Measurements from ENCODE around the gene MX2. TPM values are rescaled to one million over a fixed set of nuclear protein-coding genes. Genes with fewer than 3 reads are reported as not detected.

The MX2 gene
- total and polyA plus RNA-seq, 2 donors (not counting 3 experiments of a cell fraction or from before 2014, with no cell fraction given): 0.01 TPM; not detected in 1

DNA sequence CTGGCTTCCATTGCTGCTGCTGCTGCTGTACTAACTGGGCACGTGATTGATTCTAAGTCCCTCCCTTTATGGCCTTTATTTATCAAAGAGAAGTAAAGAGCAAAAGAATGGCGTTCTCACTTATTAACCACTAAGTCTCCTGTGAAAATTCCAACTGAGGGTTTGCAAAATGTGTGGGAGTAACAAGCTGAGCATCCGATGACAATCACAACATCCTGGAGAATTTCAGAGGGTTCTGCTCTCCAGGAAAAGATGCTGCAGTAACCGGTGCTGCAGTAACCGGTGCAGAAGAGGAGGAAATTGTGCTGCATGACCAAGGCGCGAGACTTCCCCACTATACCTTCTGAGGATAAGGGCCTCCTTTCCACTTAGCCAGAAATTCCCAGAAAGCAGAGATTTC is 12.7 kb upstream of the MX2 start:
- no peak overlapping the region for H3K4me2 ChIP-seq (ENCODE audit: insufficient read depth, low read length)
- no peak for DNase-seq (ENCODE audit: low read depth, low spot score)
- intact Hi-C loops (cut with micrococcal nuclease) (no loop called here), dilution Hi-C loops (cut with MboI; ENCODE audit: extremely low pct_ligation_motif_present, low sequenced_read_pairs) (no loop called here)
- no peak for FAIRE-seq
- CTCF ChIA-PET: no interaction called here
- no peaks in the 10 kb centered on the region for H4K20me1 ChIP-seq (replicated peaks; ENCODE audit: control insufficient read depth, extremely low read depth, insufficient read depth, low read length)
- TF ChIP-seq JUN (IDR thresholded peaks at IDR 0.05; ENCODE audit: borderline replicate concordance, insufficient read depth, insufficient read length, low read depth) (no peak), MAX (IDR thresholded peaks at IDR 0.05; ENCODE audit: insufficient read depth, insufficient read length) (no peak), CTCF (IDR thresholded peaks at IDR 0.05; ENCODE audit: extremely low read depth in 1 of 2, insufficient read depth in 1 of 2, low read depth in 1 of 2, low read length in 2 of 2) (no peak), POLR2AphosphoS5 (IDR thresholded peaks at IDR 0.05; ENCODE audit: insufficient read depth, low read depth, low read length) (no peak), GATA2 (IDR thresholded peaks at IDR 0.05; ENCODE audit: insufficient read depth, insufficient read length, low read depth, low read length) (no peak), FOS (IDR thresholded peaks at IDR 0.05; ENCODE audit: borderline replicate concordance, insufficient read depth, low read length) (no peak), POLR2A (IDR thresholded peaks at IDR 0.05; ENCODE audit: low read depth, low read length) (no peak), EZH2 (IDR thresholded peaks at IDR 0.05; ENCODE audit: borderline replicate concordance, low read depth, low read length, severe bottlenecking) (no peak), MYC (IDR thresholded peaks at IDR 0.05; ENCODE audit: low read depth, low read length) (no peak)
- POLR2A ChIA-PET: no interaction called here
- H3K79me2 ChIP-seq (ENCODE audit: control insufficient read depth, insufficient read depth, low read length): no peaks in the 10 kb centered on the region
- H3K4me1 ChIP-seq (ENCODE audit: control insufficient read depth, extremely low read depth, insufficient read depth, low read length): no peaks in the 10 kb centered on the region
- H3K27me3 ChIP-seq (ENCODE audit: control insufficient read depth in 2 of 2, insufficient read depth in 2 of 2, low read length in 2 of 2): peaks cover 0 to 3% of the 10 kb centered on the region in 2 experiments
- no peaks in the 10 kb centered on the region for H3K9me3 ChIP-seq (replicated peaks; ENCODE audit: control insufficient read depth, insufficient read depth, low read length)
- no peak overlapping the region for H2AFZ ChIP-seq (ENCODE audit: low read depth, low read length)
- BruUV-seq (replicated peaks): no TSS peak
- no peak overlapping the region for H3K9ac ChIP-seq (replicated peaks; ENCODE audit: extremely low read depth, insufficient read depth, low read length)
- H3K36me3 ChIP-seq (ENCODE audit: control insufficient read depth in 2 of 2, extremely low read depth in 1 of 2, insufficient read depth in 2 of 2, low read length in 2 of 2): no peaks in the 10 kb centered on the region
- no peak overlapping the region for H3K27ac ChIP-seq (ENCODE audit: insufficient read depth, low read depth, low read length)
- no peaks in the 10 kb centered on the region for H3K9me1 ChIP-seq (replicated peaks; ENCODE audit: control insufficient read depth, extremely low read depth, insufficient read depth, low read length)
- H3K4me3 ChIP-seq (replicated peaks in 1 of 3; ENCODE audit: insufficient read depth in 1 of 3, low read depth in 1 of 3, low read length in 3 of 3): no peak overlapping the region

Measured in endothelial cell of umbilical vein (primary cell).